Natural killer cell (primary cell): ENCODE data around the gene XXYLT1. TPM values are rescaled to one million over a fixed set of nuclear protein-coding genes. Genes with fewer than 3 reads are reported as not detected.
A peak's percentile ranks its signal among the peaks of the same experiment; 100 is the strongest.

ENCODE experiments used
- ATAC-seq, 3 donors: fragments of 150-1000 bp in 2 of 3; fragments of 200-7000 bp in 1 of 3; cut with Tn5 transposase; 1 replicate in 1 of 3; 2 replicates in 2 of 3; pipeline ENCODE4 v1.10.0; 2021; ENCODE audit warnings: mild to moderate bottlenecking in 2 of 3, moderate library complexity in 2 of 3
- DNase-seq, 2 donors: peaks; one replicate each; pipeline versions ENCODE4 v3.0.0 to v3.0.0-alpha.2; 2013 to 2021; ENCODE audit warnings: mixed read lengths in 1 of 2
- H3K27ac ChIP-seq: one replicate; pipeline ENCODE4 v1.5.1; 2013; ENCODE audit warnings: mild to moderate bottlenecking, low read length
- H3K27me3 ChIP-seq: one replicate; pipeline ENCODE4 v1.6.1; 2013; ENCODE audit warnings: low read length; ENCODE audit not compliant: control insufficient read depth, insufficient read depth
- H3K36me3 ChIP-seq: one replicate; pipeline ENCODE4 v1.6.1; 2013; ENCODE audit warnings: low read length; ENCODE audit not compliant: control insufficient read depth, insufficient read depth
- H3K4me1 ChIP-seq: one replicate; pipeline ENCODE4 v1.6.1; 2013; ENCODE audit warnings: low read length; ENCODE audit not compliant: control insufficient read depth, insufficient read depth
- H3K4me3 ChIP-seq: one replicate; pipeline ENCODE4 v1.5.1; 2013; ENCODE audit warnings: low read length
- H3K9me3 ChIP-seq: one replicate; pipeline ENCODE4 v1.6.1; 2013; ENCODE audit warnings: low read length; ENCODE audit not compliant: control insufficient read depth, insufficient read depth
- H3K27ac Mint-ChIP-seq, 2 donors: one replicate each; pipeline ENCODE4 v1.8.0; 2022; ENCODE audit warnings: mild to moderate bottlenecking in 2 of 2, mixed read lengths in 2 of 2, moderate library complexity in 1 of 2
- H3K27me3 Mint-ChIP-seq, 2 donors: one replicate each; pipeline ENCODE4 v1.8.0; 2022; ENCODE audit warnings: low read depth in 2 of 2, mixed read lengths in 2 of 2
- H3K36me3 Mint-ChIP-seq: one replicate; pipeline ENCODE4 v1.8.0; 2022; ENCODE audit warnings: mixed read lengths
- H3K4me1 Mint-ChIP-seq, 2 donors: one replicate each; pipeline ENCODE4 v1.8.0; 2022; ENCODE audit warnings: mixed read lengths in 2 of 2
- H3K4me3 Mint-ChIP-seq: one replicate; pipeline ENCODE4 v1.8.0; 2022; ENCODE audit warnings: mild to moderate bottlenecking, moderate library complexity, mixed read lengths
- H3K9me3 Mint-ChIP-seq, 2 donors: one replicate each; pipeline ENCODE4 v1.8.0; 2022; ENCODE audit warnings: mixed read lengths in 2 of 2
- WGBS: methylation state at CpG from one replicate; pipeline ENCODE4 v1.1.7; 2013; ENCODE audit warnings: missing lambda C conversion rate; ENCODE audit not compliant: insufficient coverage; 5-methylcytosine and 5-hydroxymethylcytosine counted together
- intact Hi-C: fragments of 100-400 bp; cut with micrococcal nuclease; formaldehyde crosslinking; loops from one replicate; pipeline ENCODE4 v1.14.2; 2022
- total RNA-seq, 4 donors: library from RNA; stranded (reverse); fragments of 120-200 nt in 1 of 4; gene quantifications; one replicate each; pipeline versions ENCODE4 v1.2.3 to v1.2.4, GENCODE V29; 2013 to 2022
- TF ChIP-seq, protein P1 (sequence below): fragments of 200-600 bp; IDR thresholded peaks from one replicate; pipeline ENCODE4 v1.8.0; 2022; ENCODE audit warnings: antibody characterized with exemption

XXYLT1 gene
- total RNA-seq, 3 donors from 2014 or later (not counting 1 experiment from before 2014, with no cell fraction given) = 8.7 to 13.6 (median 10.2) TPM

DNA sequence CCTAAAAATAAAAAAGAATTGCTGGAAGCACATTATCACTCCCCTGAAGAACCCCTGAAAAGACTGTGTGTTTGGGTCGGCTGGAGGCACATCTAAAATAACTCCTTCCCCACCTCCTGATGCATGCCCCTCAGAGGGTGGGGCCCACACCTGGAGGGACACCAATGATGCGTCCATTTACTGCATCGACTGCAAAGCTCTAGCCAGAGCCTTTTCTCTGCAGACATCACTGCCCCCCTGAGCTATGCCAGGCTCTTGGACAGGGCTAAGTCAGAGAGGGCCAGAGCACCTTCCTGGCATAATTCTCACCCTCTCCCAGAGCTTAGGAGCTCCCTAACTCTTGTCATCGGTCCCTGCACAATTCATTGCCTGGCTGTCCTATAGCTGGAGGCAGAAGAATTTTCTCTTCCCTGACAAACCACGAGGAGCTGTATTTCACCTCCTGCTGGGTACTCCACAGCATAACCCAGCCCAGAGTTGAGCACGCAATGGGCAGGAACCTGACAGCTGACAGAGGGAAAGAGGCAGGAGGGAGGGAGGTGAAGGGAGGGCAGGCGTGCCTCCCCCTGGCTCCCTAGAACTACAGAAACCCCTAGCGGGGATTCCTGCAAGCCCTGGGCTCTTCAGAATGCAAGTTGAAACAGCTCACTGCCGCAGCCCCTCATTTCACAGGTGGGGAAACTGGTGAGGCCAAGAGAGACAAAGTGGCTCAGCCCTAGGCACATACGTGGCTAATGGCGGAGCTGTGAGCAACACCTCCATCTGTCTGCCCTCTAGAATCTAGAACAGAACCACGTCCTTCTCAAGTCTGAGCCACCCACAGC is 46.6 kb downstream of the XXYLT1 start:
- TF ChIP-seq, protein P1, sequence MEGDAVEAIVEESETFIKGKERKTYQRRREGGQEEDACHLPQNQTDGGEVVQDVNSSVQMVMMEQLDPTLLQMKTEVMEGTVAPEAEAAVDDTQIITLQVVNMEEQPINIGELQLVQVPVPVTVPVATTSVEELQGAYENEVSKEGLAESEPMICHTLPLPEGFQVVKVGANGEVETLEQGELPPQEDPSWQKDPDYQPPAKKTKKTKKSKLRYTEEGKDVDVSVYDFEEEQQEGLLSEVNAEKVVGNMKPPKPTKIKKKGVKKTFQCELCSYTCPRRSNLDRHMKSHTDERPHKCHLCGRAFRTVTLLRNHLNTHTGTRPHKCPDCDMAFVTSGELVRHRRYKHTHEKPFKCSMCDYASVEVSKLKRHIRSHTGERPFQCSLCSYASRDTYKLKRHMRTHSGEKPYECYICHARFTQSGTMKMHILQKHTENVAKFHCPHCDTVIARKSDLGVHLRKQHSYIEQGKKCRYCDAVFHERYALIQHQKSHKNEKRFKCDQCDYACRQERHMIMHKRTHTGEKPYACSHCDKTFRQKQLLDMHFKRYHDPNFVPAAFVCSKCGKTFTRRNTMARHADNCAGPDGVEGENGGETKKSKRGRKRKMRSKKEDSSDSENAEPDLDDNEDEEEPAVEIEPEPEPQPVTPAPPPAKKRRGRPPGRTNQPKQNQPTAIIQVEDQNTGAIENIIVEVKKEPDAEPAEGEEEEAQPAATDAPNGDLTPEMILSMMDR = no peak
- H3K36me3 Mint-ChIP-seq = no peaks in the 10 kb centered on the region
- no peaks in the 10 kb centered on the region for H3K27me3 Mint-ChIP-seq
- no peaks in the 10 kb centered on the region for H3K9me3 Mint-ChIP-seq
- H3K27me3 ChIP-seq = no peaks in the 10 kb centered on the region
- 72% methylated on average over 12 of the region's 12 CpGs for WGBS
- no peak overlapping the region for H3K4me3 ChIP-seq
- peaks cover 7% of the 10 kb centered on the region for H3K36me3 ChIP-seq
- peaks cover 21 to 33% of the 10 kb centered on the region in 2 donors for H3K4me1 Mint-ChIP-seq
- DNase-seq (peak in 1 of 2 donors; percentile 5), ATAC-seq (no peak)
- no peak overlapping the region for H3K4me3 Mint-ChIP-seq
- H3K27ac ChIP-seq = no peak overlapping the region
- H3K9me3 ChIP-seq = no peaks in the 10 kb centered on the region
- intact Hi-C loops = no loop called here
- no peak overlapping the region for H3K27ac Mint-ChIP-seq
- no peaks in the 10 kb centered on the region for H3K4me1 ChIP-seq

GRCh38 chr3:195221876-195222617 is 48.9 kb downstream of the XXYLT1 start:
- ATAC-seq (no peak), DNase-seq (no peak)
- Mint-ChIP-seq H3K27ac (no peak overlapping the region), H3K4me1 (peaks cover 12 to 20% of the 10 kb centered on the region in 2 donors), H3K9me3 (no peaks in the 10 kb centered on the region), H3K4me3 (no peak overlapping the region), H3K27me3 (no peaks in the 10 kb centered on the region), H3K36me3 (no peaks in the 10 kb centered on the region)
- Histone ChIP-seq H3K27ac (no peak overlapping the region), H3K4me1 (no peaks in the 10 kb centered on the region), H3K9me3 (no peaks in the 10 kb centered on the region), H3K36me3 (peaks cover 7% of the 10 kb centered on the region), H3K4me3 (no peak overlapping the region), H3K27me3 (no peaks in the 10 kb centered on the region)
- intact Hi-C loops = no loop called here
- TF ChIP-seq, protein P1 = no peak
- WGBS = 94% methylated on average over 14 of the region's 15 CpGs

GRCh38 chr3:195221015-195221853 is 49.7 kb downstream of the XXYLT1 start:
- WGBS = 72% methylated on average over 9 of the region's 9 CpGs
- Histone ChIP-seq H3K27ac (no peak overlapping the region), H3K4me3 (no peak overlapping the region), H3K4me1 (no peaks in the 10 kb centered on the region), H3K27me3 (no peaks in the 10 kb centered on the region), H3K36me3 (peaks cover 7% of the 10 kb centered on the region), H3K9me3 (no peaks in the 10 kb centered on the region)
- ATAC-seq = no peak
- Mint-ChIP-seq H3K36me3 (no peaks in the 10 kb centered on the region), H3K9me3 (no peaks in the 10 kb centered on the region), H3K4me3 (no peak overlapping the region), H3K27me3 (no peaks in the 10 kb centered on the region), H3K4me1 (peaks cover 6 to 12% of the 10 kb centered on the region in 2 donors), H3K27ac (no peak overlapping the region)
- TF ChIP-seq, protein P1 = no peak
- DNase-seq = no peak
- intact Hi-C loops = no loop called here
